ENCODE data around the gene TMEM72.

- TF ChIP-seq POLR2A (IDR thresholded peaks at IDR 0.05; ENCODE audit: low read length) (no peak), GATA1 (IDR thresholded peaks at IDR 0.05; ENCODE audit: low read depth, low read length) (no peak)
Observed at GRCh38 chr10:44979281-44980191, 68.4 kb downstream of the TMEM72 start.

Measured in erythroblast (primary cell).